HG03175 (cell line): Measurements from ENCODE around the gene DLL4.
A peak's percentile ranks its signal among the peaks of the same experiment; 100 is the strongest.

Experiments
- ATAC-seq: cut with Tn5 transposase; IDR thresholded peaks from one replicate; pipeline ENCODE4 v1.9.1; 2021; ENCODE audit warnings: mild to moderate bottlenecking, moderate library complexity; ENCODE audit not compliant: unreplicated experiment

DLL4 gene

GRCh38 chr15:40928821-40929659 lies at the start of gene DLL4:
Gene DLL4, plus strand, starts transcription at chr15:40929340. Its CDS starts 329 bp downstream, at chr15:40929669.
- ATAC-seq, result no peak

- no peak for ATAC-seq
Observed at GRCh38 chr15:40879609-40880008, 49.5 kb upstream of the DLL4 start.

DNA sequence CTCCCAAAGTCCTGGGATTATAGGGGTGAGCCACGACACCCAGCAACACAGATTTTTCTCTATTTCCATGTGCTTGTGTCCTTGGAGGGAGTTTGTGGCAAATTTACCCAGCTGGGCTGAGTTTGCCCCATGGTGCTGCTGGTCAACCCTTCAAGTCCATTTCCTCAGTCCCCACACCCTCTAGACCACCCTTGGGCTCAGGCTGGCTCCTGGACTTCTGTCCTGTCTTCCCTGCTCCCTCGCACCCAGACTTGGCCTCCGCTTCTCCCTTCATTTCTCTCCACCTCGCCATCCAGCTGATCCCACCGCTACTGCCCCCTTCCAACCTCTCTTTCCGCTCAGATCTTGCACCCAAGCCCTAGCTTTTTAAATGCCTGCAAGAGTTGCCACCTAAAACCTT lies 47.8 kb upstream of the DLL4 start:
- no peak for ATAC-seq

DNA sequence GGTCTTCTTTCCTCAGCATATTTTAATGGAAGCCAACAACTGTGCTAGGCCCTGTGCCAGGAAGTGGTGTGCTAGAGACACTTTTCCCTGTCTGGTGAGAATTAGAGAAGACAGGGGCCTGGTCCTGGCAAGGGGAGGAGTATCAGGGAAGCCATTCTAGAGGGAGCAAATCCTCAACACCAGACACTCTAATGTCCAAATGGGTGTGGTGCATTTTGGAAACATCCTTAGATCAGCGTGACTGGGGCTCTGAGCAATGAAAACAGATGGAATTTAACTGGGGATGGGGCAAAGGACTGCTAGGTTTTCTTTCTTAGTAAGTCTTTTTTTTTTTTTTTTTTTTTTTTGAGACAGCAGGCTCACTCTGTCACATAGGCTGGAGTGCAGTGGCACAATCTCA lies 42.6 kb upstream of the DLL4 start:
- no peak for ATAC-seq

DNA sequence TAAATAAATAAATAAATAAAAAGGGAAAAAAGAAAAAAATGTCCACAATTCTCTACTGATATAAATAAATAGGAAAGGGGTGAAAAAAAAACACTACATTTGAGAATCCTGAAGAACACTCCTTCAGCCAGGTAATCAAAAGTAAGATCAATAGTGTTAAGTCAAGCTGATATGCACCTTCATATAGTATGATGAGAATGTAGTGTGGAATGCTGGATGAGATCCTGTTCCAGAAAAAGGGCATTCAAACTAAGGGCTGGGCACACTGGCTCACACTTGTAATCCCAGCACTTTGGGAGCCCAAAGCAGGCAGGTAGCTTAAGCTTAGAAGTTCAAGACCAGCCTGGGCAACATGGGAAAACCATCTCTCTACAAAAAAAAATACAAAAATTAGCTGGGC lies 40.0 kb upstream of the DLL4 start:
- ATAC-seq, result no peak

GRCh38 chr15:40891138-40891537 lies 38.0 kb upstream of the DLL4 start:
- no peak for ATAC-seq

DNA sequence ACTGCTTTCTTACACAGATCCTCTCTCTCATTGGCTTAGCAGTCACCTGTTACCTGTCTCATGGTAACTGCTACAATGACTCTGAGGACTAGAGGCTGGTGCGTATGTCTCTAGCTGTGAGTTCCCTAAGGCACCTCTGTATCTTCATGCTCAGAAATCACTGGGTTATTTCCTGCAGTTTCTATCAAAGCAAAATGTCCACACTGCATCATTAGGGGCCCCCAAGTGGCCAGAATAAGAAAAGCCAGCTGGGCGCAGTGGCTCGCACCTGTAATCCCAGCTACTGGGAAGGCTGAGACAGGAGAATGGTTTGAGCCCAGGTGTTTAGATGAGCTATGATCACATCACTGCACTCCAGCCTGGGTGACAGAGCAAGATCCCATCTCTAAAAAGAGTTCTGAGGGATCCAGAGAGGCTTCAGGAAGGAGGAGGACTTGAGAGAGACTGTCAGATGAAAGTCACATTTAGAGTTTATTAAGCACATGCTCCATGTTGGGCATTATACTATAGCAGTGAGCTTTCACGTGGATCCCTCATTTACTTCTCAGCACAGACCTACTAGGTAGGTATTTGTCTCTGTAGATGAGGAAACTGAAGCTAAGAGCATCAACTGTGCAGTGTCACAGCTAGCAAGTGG lies 37.2 kb upstream of the DLL4 start:
- no peak for ATAC-seq

DNA sequence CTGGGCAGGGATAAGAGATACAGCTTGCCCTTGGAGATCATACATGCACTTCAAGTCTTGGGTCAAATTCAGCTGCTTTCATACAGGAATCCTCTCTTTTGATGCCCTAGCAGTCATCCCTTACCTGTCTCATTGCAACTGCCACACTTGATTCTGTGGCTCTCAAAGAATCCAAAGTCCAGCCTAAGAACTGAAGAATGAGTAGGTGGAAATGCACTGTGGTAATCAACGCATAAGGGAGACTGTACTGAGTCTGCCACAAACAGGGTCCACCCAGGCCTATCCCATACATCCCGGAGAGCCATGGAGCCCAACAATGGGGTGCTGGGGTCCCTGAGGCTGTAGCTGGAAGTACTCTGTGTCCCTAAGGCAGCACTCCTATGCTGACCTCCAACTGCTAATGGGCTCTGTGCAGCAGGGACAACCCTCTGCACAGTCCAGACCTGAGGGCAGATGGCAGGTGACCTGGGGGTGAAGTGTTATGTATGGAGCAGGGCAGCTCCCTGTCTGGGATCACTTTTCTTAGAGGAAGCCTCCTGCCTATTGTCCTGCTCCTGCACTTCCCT lies 36.6 kb upstream of the DLL4 start:
- no peak for ATAC-seq

DNA sequence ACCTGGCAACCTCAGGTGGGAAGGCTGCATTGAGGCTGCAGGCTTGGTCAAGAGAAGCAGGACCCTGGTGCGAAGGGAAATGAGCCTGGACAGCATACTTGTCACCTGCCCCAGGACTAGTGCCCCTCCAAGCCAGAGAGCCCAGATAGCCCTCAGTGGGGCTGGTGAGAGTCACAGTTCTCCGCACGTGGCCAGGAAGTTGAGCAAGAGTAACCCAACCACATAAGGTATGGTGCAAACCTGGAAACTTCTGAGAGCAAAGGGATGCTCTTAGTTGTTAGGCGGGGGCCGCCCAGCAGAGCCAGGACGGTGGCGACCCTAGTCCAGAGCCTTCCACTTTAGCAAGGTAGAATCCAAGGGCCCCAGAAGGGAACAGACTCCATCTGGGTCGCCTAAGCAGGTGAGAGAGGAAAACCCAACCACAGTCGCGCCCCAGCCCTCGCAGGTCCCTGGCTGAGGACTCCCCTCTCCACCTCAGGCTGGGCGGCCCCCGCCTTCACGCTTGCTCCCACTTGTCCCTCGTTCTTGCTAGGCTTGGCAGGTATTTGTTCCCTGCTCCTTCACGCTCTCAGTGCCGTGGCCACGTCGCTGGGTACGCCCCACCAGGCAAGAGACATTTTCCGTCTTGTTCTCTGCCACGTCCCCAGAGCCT lies 36.0 kb upstream of the DLL4 start:
- ATAC-seq, result no peak

DNA sequence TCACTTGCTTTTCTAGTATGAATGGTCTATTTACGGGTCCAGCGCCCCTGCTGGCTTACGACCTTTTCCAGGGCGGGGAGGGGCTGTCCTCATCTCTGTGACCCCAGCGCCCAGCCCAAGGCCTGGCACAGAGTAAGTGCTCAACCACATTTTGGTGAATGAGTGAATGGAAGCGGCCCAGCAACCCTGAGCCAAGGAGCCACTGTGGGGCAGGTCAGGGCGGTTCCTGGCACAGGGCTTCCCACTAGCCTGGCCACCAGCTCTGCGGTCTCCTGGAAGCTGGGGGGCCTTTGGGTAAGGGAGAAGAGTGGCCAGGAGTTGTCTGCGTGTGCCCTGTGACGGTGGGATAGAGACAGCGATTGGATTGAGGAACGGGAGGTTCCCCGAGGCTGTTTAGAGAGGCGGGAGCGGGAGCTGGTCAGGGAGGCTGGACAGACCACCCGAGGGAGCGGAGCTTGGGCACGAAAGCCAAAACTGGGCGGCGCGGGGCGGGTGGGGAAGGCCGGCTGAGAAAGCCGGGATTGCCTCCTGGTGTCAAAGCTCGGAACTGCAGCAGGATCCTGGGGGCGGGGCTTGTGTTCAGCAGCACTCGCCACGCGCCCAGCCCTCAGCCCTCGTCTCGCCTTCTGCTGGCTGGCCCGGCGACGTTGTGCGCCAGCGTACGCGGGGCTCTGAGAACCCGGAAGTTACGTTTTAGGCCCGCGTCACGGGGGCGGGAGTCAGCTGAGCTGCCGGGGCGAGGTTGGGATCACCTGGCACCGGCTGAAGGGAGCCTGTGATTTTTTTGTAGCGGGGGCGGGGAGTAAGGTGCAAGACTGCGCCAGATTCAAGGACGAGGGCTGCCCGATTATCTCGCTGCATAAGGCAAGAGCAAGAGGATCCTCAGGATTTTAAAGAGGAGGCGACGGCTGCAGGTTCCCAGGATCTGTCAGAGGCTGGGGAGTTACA lies 35.1 kb upstream of the DLL4 start, which contains the start of gene VPS18:
Gene VPS18, plus strand, starts transcription at position 718 of the 948 bp plus-strand sequence. CDS start 319 bp downstream, outside the sequence.
- peak; percentile 89 for ATAC-seq

GRCh38 chr15:40894681-40895448 lies 34.3 kb upstream of the DLL4 start:
- peak; percentile 57 for ATAC-seq

GRCh38 chr15:40899536-40900207 lies 29.5 kb upstream of the DLL4 start:
- no peak for ATAC-seq

- ATAC-seq, result no peak
Observed at GRCh38 chr15:40900256-40901052, 28.7 kb upstream of the DLL4 start.

- ATAC-seq, result no peak
Observed at GRCh38 chr15:40901053-40901443, 28.1 kb upstream of the DLL4 start.

- ATAC-seq, result no peak
Observed at GRCh38 chr15:40902605-40903561, 26.3 kb upstream of the DLL4 start.

GRCh38 chr15:40904552-40905201 lies 24.5 kb upstream of the DLL4 start:
- no peak for ATAC-seq
